PC-9 (cell line): ENCODE results near the gene ERI3.

ENCODE experiments used
- EZH2 ChIP-seq: fragments of 200-600 bp; sonication (generic); IDR thresholded peaks from 2 replicates; pipeline ENCODE4 v1.8.0; 2017; ENCODE audit warnings: antibody characterized with exemption, low read depth
- TF ChIP-seq, protein P1 (sequence below): fragments of 200-600 bp; sonication (generic); conservative IDR thresholded peaks from 2 replicates; pipeline ENCODE4 v1.6.1; 2017; ENCODE audit warnings: mixed run types, antibody characterized with exemption, mild to moderate bottlenecking, moderate library complexity

DNA sequence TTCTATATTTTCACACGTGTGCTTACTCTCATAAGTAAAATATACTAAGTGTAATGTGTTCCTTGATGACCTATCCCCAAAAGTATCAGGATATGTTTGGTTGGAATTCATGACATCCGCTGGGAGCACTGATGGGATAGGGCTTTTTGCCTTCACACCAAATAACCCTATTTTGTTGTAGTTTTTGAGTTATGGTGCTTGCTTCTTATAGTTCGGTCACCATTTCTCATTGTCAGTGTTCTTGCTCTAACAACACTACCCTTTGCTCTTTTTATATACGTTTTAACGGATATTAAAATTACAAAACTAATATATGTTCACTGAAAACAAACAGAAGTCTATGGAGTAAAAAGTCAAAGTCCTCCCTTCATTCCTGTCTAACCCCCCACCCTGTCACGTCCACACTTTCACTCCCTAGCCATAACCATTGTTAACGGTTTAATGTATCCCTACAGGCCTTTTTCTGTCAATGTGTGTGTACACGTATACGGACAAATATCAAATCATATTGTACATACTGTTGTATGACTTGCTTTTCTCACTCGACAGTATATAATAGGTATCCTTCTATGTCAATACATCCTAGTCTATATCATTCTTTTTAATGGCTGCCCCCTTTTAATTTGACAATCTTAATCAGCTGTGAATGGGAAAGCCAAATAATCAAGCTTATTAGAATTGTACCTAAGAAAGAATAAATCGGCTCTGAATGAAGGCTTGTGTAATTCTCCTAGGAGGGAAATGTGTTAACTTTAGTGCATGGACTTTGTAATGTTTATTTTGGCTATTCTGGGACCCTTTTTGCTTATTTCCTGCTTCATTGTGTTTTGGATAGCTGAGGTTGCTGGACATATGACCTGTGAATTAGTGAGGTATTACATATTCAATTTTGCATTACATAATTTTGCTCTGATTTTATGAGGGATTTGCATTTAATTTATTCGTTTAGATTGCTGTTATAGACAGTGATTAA, 46.5 kb upstream of the ERI3 start:
- TF ChIP-seq, protein P1, sequence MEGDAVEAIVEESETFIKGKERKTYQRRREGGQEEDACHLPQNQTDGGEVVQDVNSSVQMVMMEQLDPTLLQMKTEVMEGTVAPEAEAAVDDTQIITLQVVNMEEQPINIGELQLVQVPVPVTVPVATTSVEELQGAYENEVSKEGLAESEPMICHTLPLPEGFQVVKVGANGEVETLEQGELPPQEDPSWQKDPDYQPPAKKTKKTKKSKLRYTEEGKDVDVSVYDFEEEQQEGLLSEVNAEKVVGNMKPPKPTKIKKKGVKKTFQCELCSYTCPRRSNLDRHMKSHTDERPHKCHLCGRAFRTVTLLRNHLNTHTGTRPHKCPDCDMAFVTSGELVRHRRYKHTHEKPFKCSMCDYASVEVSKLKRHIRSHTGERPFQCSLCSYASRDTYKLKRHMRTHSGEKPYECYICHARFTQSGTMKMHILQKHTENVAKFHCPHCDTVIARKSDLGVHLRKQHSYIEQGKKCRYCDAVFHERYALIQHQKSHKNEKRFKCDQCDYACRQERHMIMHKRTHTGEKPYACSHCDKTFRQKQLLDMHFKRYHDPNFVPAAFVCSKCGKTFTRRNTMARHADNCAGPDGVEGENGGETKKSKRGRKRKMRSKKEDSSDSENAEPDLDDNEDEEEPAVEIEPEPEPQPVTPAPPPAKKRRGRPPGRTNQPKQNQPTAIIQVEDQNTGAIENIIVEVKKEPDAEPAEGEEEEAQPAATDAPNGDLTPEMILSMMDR = no peak
- TF ChIP-seq EZH2 = no peak
